Gastroesophageal sphincter (tissue), 3 donors: Measurements from ENCODE around the gene BACE1.

ENCODE experiments used
- POLR2A ChIP-seq, 2 donors: fragments of 450-650 bp; IDR thresholded peaks; one replicate each; pipeline ENCODE4 v1.6.1; 2017; ENCODE audit warnings: antibody characterized with exemption in 2 of 2, mild to moderate bottlenecking in 2 of 2, moderate library complexity in 1 of 2
- TF ChIP-seq, protein P1 (sequence below), 4 experiments: fragments of 200-600 bp in 2 of 4; fragments of 450-650 bp in 2 of 4; sonication (generic) in 1 of 4; IDR thresholded peaks; one replicate each; pipeline ENCODE4 v1.5.1; 2017 to 2019; ENCODE audit warnings: antibody characterized with exemption in 4 of 4, mild to moderate bottlenecking in 2 of 4, moderate library complexity in 2 of 4

DNA sequence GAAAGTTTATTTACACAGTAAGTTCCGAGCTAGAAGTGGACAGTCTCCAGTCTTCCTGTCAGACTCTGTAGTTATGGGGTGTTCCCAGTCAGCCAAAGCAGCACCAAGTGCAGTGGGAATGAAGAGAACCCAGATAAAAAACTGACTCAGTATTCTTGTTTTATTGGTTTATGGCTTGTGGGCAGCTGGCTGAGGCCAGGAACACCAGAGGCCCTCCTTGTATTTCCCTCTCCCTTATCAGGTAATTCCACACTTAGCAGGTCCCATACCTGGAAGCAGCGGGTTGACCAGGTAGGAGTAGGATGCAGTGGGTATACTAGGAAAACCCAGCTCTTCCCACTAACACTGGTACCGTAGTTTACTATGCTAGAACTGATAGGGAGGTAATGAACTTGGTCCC, 28.4 kb downstream of the BACE1 start:
- TF ChIP-seq, protein P1, sequence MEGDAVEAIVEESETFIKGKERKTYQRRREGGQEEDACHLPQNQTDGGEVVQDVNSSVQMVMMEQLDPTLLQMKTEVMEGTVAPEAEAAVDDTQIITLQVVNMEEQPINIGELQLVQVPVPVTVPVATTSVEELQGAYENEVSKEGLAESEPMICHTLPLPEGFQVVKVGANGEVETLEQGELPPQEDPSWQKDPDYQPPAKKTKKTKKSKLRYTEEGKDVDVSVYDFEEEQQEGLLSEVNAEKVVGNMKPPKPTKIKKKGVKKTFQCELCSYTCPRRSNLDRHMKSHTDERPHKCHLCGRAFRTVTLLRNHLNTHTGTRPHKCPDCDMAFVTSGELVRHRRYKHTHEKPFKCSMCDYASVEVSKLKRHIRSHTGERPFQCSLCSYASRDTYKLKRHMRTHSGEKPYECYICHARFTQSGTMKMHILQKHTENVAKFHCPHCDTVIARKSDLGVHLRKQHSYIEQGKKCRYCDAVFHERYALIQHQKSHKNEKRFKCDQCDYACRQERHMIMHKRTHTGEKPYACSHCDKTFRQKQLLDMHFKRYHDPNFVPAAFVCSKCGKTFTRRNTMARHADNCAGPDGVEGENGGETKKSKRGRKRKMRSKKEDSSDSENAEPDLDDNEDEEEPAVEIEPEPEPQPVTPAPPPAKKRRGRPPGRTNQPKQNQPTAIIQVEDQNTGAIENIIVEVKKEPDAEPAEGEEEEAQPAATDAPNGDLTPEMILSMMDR (IDR thresholded peaks at IDR 0.05), result no peak
- no peak for TF ChIP-seq POLR2A (IDR thresholded peaks at IDR 0.05)
